DND-41 (cell line): ENCODE data around the gene LCT.

ENCODE experiments used
- ATAC-seq: fragments of 200-7000 bp; cut with Tn5 transposase; 3 replicates; pipeline ENCODE4 v1.9.1; 2021; ENCODE audit warnings: low read depth; ENCODE audit not compliant: insufficient read depth
- DNase-seq: peaks from one replicate; pipeline ENCODE4 v3.0.0-alpha.2; 2020
- H2AFZ ChIP-seq: 2 replicates; pipeline ENCODE4 v1.6.0; 2012; ENCODE audit warnings: low read depth, low read length
- H3K27ac ChIP-seq: 2 replicates; pipeline ENCODE4 v1.5.1; 2012; ENCODE audit warnings: low read length, inconsistent platforms
- H3K27me3 ChIP-seq: fragments of 200-600 bp; sonication (generic); 2 replicates; pipeline ENCODE4 v1.6.0; 2012; ENCODE audit warnings: low read length, mild to moderate bottlenecking, inconsistent platforms; ENCODE audit not compliant: insufficient read depth, poor library complexity
- H3K36me3 ChIP-seq: 2 replicates; pipeline ENCODE4 v1.5.1; 2012; ENCODE audit warnings: low read length, inconsistent platforms; ENCODE audit not compliant: insufficient read depth
- H3K4me1 ChIP-seq: 2 replicates; pipeline ENCODE4 v1.5.1; 2012; ENCODE audit warnings: mild to moderate bottlenecking, low read length; ENCODE audit not compliant: insufficient read depth
- H3K4me2 ChIP-seq: 2 replicates; pipeline ENCODE4 v1.6.0; 2012; ENCODE audit warnings: mild to moderate bottlenecking, moderate library complexity, low read length, inconsistent platforms; ENCODE audit not compliant: insufficient read depth
- H3K4me3 ChIP-seq, 2 experiments: fragments of 200-600 bp in 1 of 2; shearing (Covaris generic) in 1 of 2; 2 replicates each; pipeline ENCODE4 v1.5.1; 2012 to 2016; ENCODE audit warnings: inconsistent platforms in 2 of 2, low read length in 2 of 2, mild to moderate bottlenecking in 2 of 2, low read depth in 1 of 2, moderate library complexity in 1 of 2
- H3K79me2 ChIP-seq: 2 replicates; pipeline ENCODE4 v1.6.0; 2012; ENCODE audit warnings: low read length, inconsistent platforms; ENCODE audit not compliant: insufficient read depth
- H3K9ac ChIP-seq: 2 replicates; pipeline ENCODE4 v1.6.0; 2012; ENCODE audit warnings: low read depth, mild to moderate bottlenecking, inconsistent platforms, low read length, moderate library complexity
- H3K9me3 ChIP-seq: 2 replicates; pipeline ENCODE4 v1.5.1; 2012; ENCODE audit warnings: low read length, moderate library complexity, mild to moderate bottlenecking, inconsistent platforms; ENCODE audit not compliant: insufficient read depth, severe bottlenecking
- H4K20me1 ChIP-seq: 2 replicates; pipeline ENCODE4 v1.6.0; 2012; ENCODE audit warnings: low read length; ENCODE audit not compliant: insufficient read depth
- CTCF ChIP-seq: IDR thresholded peaks from 2 replicates; pipeline ENCODE4 v1.5.1; 2012; ENCODE audit warnings: borderline replicate concordance, low read length, moderate library complexity, mild to moderate bottlenecking; ENCODE audit not compliant: poor library complexity, severe bottlenecking; ENCODE audit errors: extremely low read depth
- EZH2 ChIP-seq: IDR thresholded peaks from 3 replicates; pipeline ENCODE4 v1.6.1; 2012; ENCODE audit warnings: borderline replicate concordance, low read depth, mild to moderate bottlenecking, moderate library complexity, low read length, inconsistent platforms; ENCODE audit not compliant: severe bottlenecking

The LCT gene

DNA sequence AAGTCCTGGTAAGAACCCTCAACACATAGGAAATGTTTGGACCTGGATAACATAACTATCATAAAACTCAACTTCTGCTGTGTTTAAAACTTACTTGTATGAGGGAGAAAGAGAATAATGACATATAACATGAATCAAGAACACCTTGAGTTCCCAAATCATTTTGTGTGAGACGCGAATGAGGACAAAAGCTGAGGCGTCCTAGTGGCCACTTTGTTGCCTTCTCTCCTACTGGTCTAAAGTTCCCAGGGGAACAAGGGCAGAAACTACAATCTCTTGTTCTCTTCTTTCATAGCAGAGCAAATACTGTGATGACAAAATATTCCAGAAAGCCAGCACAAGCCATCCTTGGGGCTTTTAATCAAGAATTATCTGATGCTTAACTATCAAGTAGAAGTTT lies 8.3 kb upstream of the LCT start:
- Histone ChIP-seq H3K9me3 (no peaks in the 10 kb centered on the region), H3K9ac (no peak overlapping the region), H3K4me2 (no peak overlapping the region), H4K20me1 (peaks cover 18% of the 10 kb centered on the region; the same call in 1 of the 2 replicates), H2AFZ (no peak overlapping the region), H3K4me1 (no peaks in the 10 kb centered on the region), H3K27ac (no peak overlapping the region), H3K27me3 (no peaks in the 10 kb centered on the region), H3K79me2 (peaks cover 21% of the 10 kb centered on the region), H3K36me3 (peaks cover 97% of the 10 kb centered on the region), H3K4me3 (no peak overlapping the region)
- ATAC-seq (no peak), DNase-seq (no peak)
- TF ChIP-seq CTCF (peak; percentile 3), EZH2 (no peak)

DNA sequence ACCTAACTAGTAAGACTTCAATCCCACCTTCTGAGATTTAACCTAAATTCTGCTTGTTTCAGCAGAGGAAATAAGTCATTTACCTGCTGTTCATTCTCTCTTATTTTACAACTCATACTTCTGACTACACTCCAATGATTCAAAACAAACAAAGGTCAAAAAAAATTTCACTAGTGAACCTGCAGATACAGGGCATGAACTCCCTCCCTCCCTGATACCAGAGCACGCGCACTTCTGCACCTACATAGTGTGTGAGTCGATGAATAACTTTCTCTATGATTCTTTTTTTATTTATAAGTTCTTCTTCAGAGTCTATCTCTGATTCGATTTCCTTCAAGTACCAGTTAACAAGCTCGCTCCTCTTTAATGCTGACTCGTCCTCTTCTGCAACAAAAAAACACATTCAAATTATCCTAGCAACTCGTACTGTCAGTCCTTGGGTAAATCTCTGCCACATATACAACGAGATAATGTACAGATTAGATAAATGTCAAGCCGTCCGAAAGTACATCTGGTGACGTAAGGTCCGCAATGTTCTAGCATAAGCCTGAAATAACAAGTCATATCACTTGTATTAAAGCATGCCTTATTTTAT lies 7.4 kb upstream of the LCT start:
- H3K9ac ChIP-seq, result no peak overlapping the region
- peaks cover 14% of the 10 kb centered on the region for H3K79me2 ChIP-seq
- H3K27ac ChIP-seq, result no peak overlapping the region
- peaks cover 96% of the 10 kb centered on the region for H3K36me3 ChIP-seq
- H3K4me1 ChIP-seq, result no peaks in the 10 kb centered on the region
- no peak overlapping the region for H3K4me2 ChIP-seq
- H3K27me3 ChIP-seq, result no peaks in the 10 kb centered on the region
- DNase-seq (no peak), ATAC-seq (no peak)
- no peak overlapping the region for H3K4me3 ChIP-seq
- H2AFZ ChIP-seq, result no peak overlapping the region
- H3K9me3 ChIP-seq, result no peaks in the 10 kb centered on the region
- TF ChIP-seq CTCF (no peak), EZH2 (no peak)
- peaks cover 18% of the 10 kb centered on the region; the same call in 1 of the 2 replicates for H4K20me1 ChIP-seq

DNA sequence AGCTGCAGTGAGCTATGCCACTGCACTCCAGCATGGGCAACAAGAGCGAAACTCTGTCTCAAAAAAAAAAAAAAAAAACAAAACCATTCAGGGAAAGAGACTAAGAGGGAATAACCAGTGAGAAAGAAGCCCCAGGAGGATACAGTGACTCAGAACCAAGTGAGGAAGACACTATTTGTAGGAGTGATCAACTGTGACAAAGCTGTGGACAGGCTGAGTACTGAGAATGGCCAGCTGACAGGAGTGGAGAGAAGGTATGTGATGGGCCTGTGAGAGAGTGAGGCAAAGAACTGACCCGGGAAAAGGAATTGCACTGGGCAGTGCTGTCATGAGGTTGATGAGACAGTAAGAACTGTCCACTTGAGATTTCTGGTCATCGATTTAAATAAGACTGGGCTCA lies 6.7 kb upstream of the LCT start:
- Histone ChIP-seq H3K4me1 (no peaks in the 10 kb centered on the region), H3K36me3 (peaks cover 90% of the 10 kb centered on the region), H3K9me3 (no peaks in the 10 kb centered on the region), H3K79me2 (peaks cover 8% of the 10 kb centered on the region; the same call in 1 of the 2 replicates), H3K4me2 (no peak overlapping the region), H3K4me3 (no peak overlapping the region), H4K20me1 (peaks cover 18% of the 10 kb centered on the region; the same call in 1 of the 2 replicates), H3K27me3 (no peaks in the 10 kb centered on the region), H3K27ac (no peak overlapping the region), H2AFZ (no peak overlapping the region), H3K9ac (no peak overlapping the region)
- no peak for TF ChIP-seq CTCF
- no peak for TF ChIP-seq EZH2
- DNase-seq (no peak), ATAC-seq (no peak)
